Endothelial cell of umbilical vein (primary cell): Measurements from ENCODE around the gene KLHL35. TPM values are rescaled to one million over a fixed set of nuclear protein-coding genes. Genes with fewer than 3 reads are reported as not detected.

Experiments
- BruUV-seq: library from RNA; stranded (reverse); fragments of 400-500 nt; replicated peaks from 2 replicates; lab custom pipeline; 2021; lab: Mats Ljungman, UMichigan
- CTCF ChIA-PET: fragments of 300-600, 350-600 bp; sonication (Branson Sonifier 250); formaldehyde crosslinking; loops from one replicate; lab custom pipeline; 2021; ENCODE audit warnings: antibody characterized with exemption, inconsistent platforms; lab: Charles Lee
- POLR2A ChIA-PET: fragments of 300-600, 350-600 bp; sonication (Branson Sonifier 250); formaldehyde crosslinking; loops from one replicate; lab custom pipeline; 2021; ENCODE audit warnings: antibody characterized with exemption, inconsistent platforms; lab: Charles Lee
- DNase-seq: peaks from one replicate; pipeline ENCODE4 v3.0.0-alpha.2; 2011; ENCODE audit warnings: low read depth, low spot score
- FAIRE-seq: peaks from 2 replicates; lab custom pipeline; 2011; peaks lifted over from hg19 to GRCh38; lab: Jason Lieb, UNC
- H2AFZ ChIP-seq: 2 replicates; pipeline ENCODE4 v1.6.0; 2012; ENCODE audit warnings: low read depth, low read length, control low read depth, inconsistent platforms
- H3K27ac ChIP-seq: 2 replicates; pipeline ENCODE4 v1.5.1; 2011; ENCODE audit warnings: low read depth, mild to moderate bottlenecking, control low read depth, low read length, moderate library complexity; ENCODE audit not compliant: insufficient read depth
- H3K27me3 ChIP-seq, 2 experiments: 2 replicates each; pipeline versions ENCODE4 v1.6.0 to v1.6.1; 2011; ENCODE audit warnings: low read length in 2 of 2, mixed read lengths in 1 of 2; ENCODE audit not compliant: control insufficient read depth in 2 of 2, insufficient read depth in 2 of 2
- H3K36me3 ChIP-seq, 2 experiments: 2 replicates in 1 of 2; 3 replicates in 1 of 2; pipeline ENCODE4 v1.5.1; 2011; ENCODE audit warnings: low read length in 2 of 2, mild to moderate bottlenecking in 1 of 2, moderate library complexity in 1 of 2; ENCODE audit not compliant: control insufficient read depth in 2 of 2, insufficient read depth in 2 of 2; ENCODE audit errors: extremely low read depth in 1 of 2
- H3K4me1 ChIP-seq: 3 replicates; pipeline ENCODE4 v1.5.1; 2011; ENCODE audit warnings: mild to moderate bottlenecking, low read length; ENCODE audit not compliant: control insufficient read depth, insufficient read depth; ENCODE audit errors: extremely low read depth
- H3K4me2 ChIP-seq: 2 replicates; pipeline ENCODE4 v1.6.1; 2011; ENCODE audit warnings: low read length, control low read depth, mixed read lengths; ENCODE audit not compliant: insufficient read depth
- H3K4me3 ChIP-seq, 3 experiments: fragments of 200-600 bp in 1 of 3; sonication (generic), shearing (Covaris generic) in 1 of 3; replicated peaks in 1 of 3; 2 replicates each; pipeline ENCODE4 v1.5.1; 2011 to 2016; ENCODE audit warnings: control low read depth in 3 of 3, low read length in 3 of 3, mild to moderate bottlenecking in 2 of 3, inconsistent platforms in 1 of 3, low read depth in 1 of 3, moderate library complexity in 1 of 3; ENCODE audit not compliant: insufficient read depth in 1 of 3
- H3K79me2 ChIP-seq: 2 replicates; pipeline ENCODE4 v1.6.0; 2012; ENCODE audit warnings: low read length, inconsistent platforms; ENCODE audit not compliant: control insufficient read depth, insufficient read depth
- H3K9ac ChIP-seq: replicated peaks from 2 replicates; pipeline ENCODE3; 2011; ENCODE audit warnings: low read length, control low read depth; ENCODE audit not compliant: insufficient read depth; ENCODE audit errors: extremely low read depth
- H3K9me1 ChIP-seq: replicated peaks from 3 replicates; pipeline ENCODE4 v1.6.0; 2011; ENCODE audit warnings: mild to moderate bottlenecking, low read length; ENCODE audit not compliant: control insufficient read depth, insufficient read depth; ENCODE audit errors: extremely low read depth
- H3K9me3 ChIP-seq: replicated peaks from 2 replicates; pipeline ENCODE4 v1.5.1; 2012; ENCODE audit warnings: low read length, inconsistent platforms; ENCODE audit not compliant: control insufficient read depth, insufficient read depth
- H4K20me1 ChIP-seq: replicated peaks from 2 replicates; pipeline ENCODE3; 2011; ENCODE audit warnings: mild to moderate bottlenecking, low read length; ENCODE audit not compliant: control insufficient read depth, insufficient read depth; ENCODE audit errors: extremely low read depth
- EZH2 ChIP-seq: IDR thresholded peaks from 2 replicates; pipeline ENCODE4 v1.6.1; 2012; ENCODE audit warnings: borderline replicate concordance, low read depth, mild to moderate bottlenecking, moderate library complexity, low read length, inconsistent platforms; ENCODE audit not compliant: severe bottlenecking
- GATA2 ChIP-seq: IDR thresholded peaks from 2 replicates; pipeline ENCODE4 v1.7.0; 2011; ENCODE audit warnings: low read depth, mild to moderate bottlenecking, moderate library complexity, mixed read lengths, low read length; ENCODE audit not compliant: insufficient read length, insufficient read depth
- JUN ChIP-seq: IDR thresholded peaks from 2 replicates; pipeline ENCODE4 v1.6.1; 2011; ENCODE audit warnings: borderline replicate concordance, low read depth; ENCODE audit not compliant: insufficient read length, insufficient read depth
- POLR2A ChIP-seq: IDR thresholded peaks from 2 replicates; pipeline ENCODE4 v1.6.1; 2012; ENCODE audit warnings: low read depth, mild to moderate bottlenecking, control low read depth, low read length
- POLR2AphosphoS5 ChIP-seq: IDR thresholded peaks from 2 replicates; pipeline ENCODE4 v1.6.1; 2012; ENCODE audit warnings: low read depth, mild to moderate bottlenecking, control low read depth, low read length, moderate library complexity; ENCODE audit not compliant: insufficient read depth
- dilution Hi-C: fragments of 300-500 bp; cut with MboI; formaldehyde crosslinking; loops from one replicate; pipeline ENCODE4 v1.15.0; 2019; ENCODE audit warnings: low sequenced_read_pairs; ENCODE audit not compliant: extremely low pct_ligation_motif_present
- intact Hi-C: fragments of 100-400 bp; cut with micrococcal nuclease; formaldehyde crosslinking; loops from one replicate; pipeline ENCODE4 v1.10.0; 2022
- polyA plus RNA-seq, 4 experiments: library from polyadenylated mRNA; depleted of rRNA in 3 of 4; stranded (reverse) in 3 of 4; unstranded in 1 of 4; fragments of >200 nt; gene quantifications; 2 replicates each; pipeline versions ENCODE4 v1.2.1 to v1.2.3, GENCODE V29; 2011 to 2012; ENCODE audit warnings: missing spikeins in 1 of 4
- total RNA-seq: library from RNA; stranded (reverse); gene quantifications from 2 replicates; pipeline ENCODE4 v1.2.3, GENCODE V29; 2021
- TF ChIP-seq, protein P1 (sequence below): IDR thresholded peaks from 2 replicates; pipeline ENCODE4 v1.6.1; 2011; ENCODE audit not compliant: insufficient read depth, insufficient read length
- TF ChIP-seq, protein P2 (sequence below), 2 donors: IDR thresholded peaks; 1 replicate in 1 of 2; 2 replicates in 1 of 2; pipeline ENCODE4 v1.5.1; 2011; ENCODE audit warnings: low read length in 2 of 2, mild to moderate bottlenecking in 2 of 2, moderate library complexity in 2 of 2, control low read depth in 1 of 2, inconsistent platforms in 1 of 2, low read depth in 1 of 2; ENCODE audit not compliant: insufficient read depth in 1 of 2; ENCODE audit errors: extremely low read depth in 1 of 2

KLHL35 gene
- total and polyA plus RNA-seq, 2 donors (not counting 3 experiments of a cell fraction or from before 2014, with no cell fraction given), result 0.97 to 2.3 TPM

DNA sequence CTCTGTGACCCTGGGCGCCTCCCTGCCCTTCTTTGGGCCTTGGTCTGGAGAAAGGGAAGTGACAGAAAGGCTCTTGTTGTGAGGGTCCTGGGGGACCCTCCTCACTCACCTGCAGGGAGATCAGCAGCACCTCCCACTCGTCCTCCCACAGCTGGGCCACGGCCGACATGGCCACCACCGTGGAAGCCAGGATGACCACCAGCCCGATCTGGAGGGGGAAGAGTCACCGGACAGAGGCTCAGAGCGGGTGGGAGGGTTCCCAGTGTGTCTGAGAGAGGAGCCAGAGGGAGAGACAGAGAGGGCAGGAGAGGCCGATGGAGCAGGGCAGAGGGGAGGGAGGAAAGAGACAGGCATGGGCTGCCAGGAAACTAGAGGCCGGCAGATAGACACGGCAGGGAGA lies 16.8 kb upstream of the KLHL35 start:
- no peaks in the 10 kb centered on the region for H3K4me1 ChIP-seq
- H3K4me3 ChIP-seq, result no peak overlapping the region
- no peaks in the 10 kb centered on the region for H4K20me1 ChIP-seq
- FAIRE-seq (no peak), DNase-seq (no peak)
- TF ChIP-seq, protein P1, sequence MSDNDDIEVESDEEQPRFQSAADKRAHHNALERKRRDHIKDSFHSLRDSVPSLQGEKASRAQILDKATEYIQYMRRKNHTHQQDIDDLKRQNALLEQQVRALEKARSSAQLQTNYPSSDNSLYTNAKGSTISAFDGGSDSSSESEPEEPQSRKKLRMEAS, result no peak
- H3K9me1 ChIP-seq, result no peaks in the 10 kb centered on the region
- no peak overlapping the region for H3K9ac ChIP-seq
- dilution Hi-C loops (loop anchor here (10.0 kb wide), 1 partner anchor 85 kb away; no protein-coding TSS in a partner anchor), intact Hi-C loops (no loop called here)
- no peak overlapping the region for H3K4me2 ChIP-seq
- H3K79me2 ChIP-seq, result no peaks in the 10 kb centered on the region
- H3K9me3 ChIP-seq, result no peaks in the 10 kb centered on the region
- no peak overlapping the region for H2AFZ ChIP-seq
- no TSS peak for BruUV-seq
- ChIA-PET POLR2A (no interaction called here), CTCF (interaction anchor here (2.0 kb wide), 2 partner anchors 76 to 82 kb away, joined by 6 to 7 read pairs; partner anchors contain the start of gene GDPD5)
- no peak overlapping the region for H3K27ac ChIP-seq
- H3K27me3 ChIP-seq, result no peaks in the 10 kb centered on the region
- H3K36me3 ChIP-seq, result peaks cover 0 to 15% of the 10 kb centered on the region in 2 experiments

- Histone ChIP-seq H3K9me3 (no peaks in the 10 kb centered on the region), H3K27me3 (no peaks in the 10 kb centered on the region), H3K4me3 (no peak overlapping the region), H3K79me2 (no peaks in the 10 kb centered on the region), H3K4me2 (no peak overlapping the region), H3K4me1 (no peaks in the 10 kb centered on the region), H3K36me3 (peaks cover 0 to 18% of the 10 kb centered on the region in 2 experiments), H2AFZ (no peak overlapping the region), H3K9me1 (no peaks in the 10 kb centered on the region), H4K20me1 (no peaks in the 10 kb centered on the region), H3K9ac (no peak overlapping the region), H3K27ac (no peak overlapping the region)
- DNase-seq, result no peak
- dilution Hi-C loops, result loop anchor here (10.0 kb wide), 1 partner anchor 86 kb away; no protein-coding TSS in a partner anchor
- CTCF ChIA-PET, result no interaction called here
- FAIRE-seq, result no peak
- intact Hi-C loops, result no loop called here
- POLR2A ChIA-PET, result no interaction called here
- BruUV-seq, result no TSS peak
- TF ChIP-seq, protein P1, result no peak
- TF ChIP-seq POLR2A (no peak), POLR2AphosphoS5 (no peak), EZH2 (no peak), JUN (no peak), GATA2 (no peak)
- TF ChIP-seq, protein P2, sequence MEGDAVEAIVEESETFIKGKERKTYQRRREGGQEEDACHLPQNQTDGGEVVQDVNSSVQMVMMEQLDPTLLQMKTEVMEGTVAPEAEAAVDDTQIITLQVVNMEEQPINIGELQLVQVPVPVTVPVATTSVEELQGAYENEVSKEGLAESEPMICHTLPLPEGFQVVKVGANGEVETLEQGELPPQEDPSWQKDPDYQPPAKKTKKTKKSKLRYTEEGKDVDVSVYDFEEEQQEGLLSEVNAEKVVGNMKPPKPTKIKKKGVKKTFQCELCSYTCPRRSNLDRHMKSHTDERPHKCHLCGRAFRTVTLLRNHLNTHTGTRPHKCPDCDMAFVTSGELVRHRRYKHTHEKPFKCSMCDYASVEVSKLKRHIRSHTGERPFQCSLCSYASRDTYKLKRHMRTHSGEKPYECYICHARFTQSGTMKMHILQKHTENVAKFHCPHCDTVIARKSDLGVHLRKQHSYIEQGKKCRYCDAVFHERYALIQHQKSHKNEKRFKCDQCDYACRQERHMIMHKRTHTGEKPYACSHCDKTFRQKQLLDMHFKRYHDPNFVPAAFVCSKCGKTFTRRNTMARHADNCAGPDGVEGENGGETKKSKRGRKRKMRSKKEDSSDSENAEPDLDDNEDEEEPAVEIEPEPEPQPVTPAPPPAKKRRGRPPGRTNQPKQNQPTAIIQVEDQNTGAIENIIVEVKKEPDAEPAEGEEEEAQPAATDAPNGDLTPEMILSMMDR (IDR thresholded peaks at IDR 0.05; ENCODE audit: extremely low read depth in 1 of 2, insufficient read depth in 1 of 2, low read depth in 1 of 2, low read length in 2 of 2), result no peak
Measured at GRCh38 chr11:75449271-75449670, 16.3 kb upstream of the KLHL35 start.
